Hematopoietic multipotent progenitor cell treated with erythropoietin and hydrocortisone succinate and interleukin-3 and kit ligand, for 17 days (in vitro differentiated cells): ENCODE data around the gene KRT12.

Experiments used
- DNase-seq: peaks from one replicate; pipeline ENCODE4 v3.0.0-alpha.2; 2015; ENCODE audit warnings: low spot score

The KRT12 gene

DNA sequence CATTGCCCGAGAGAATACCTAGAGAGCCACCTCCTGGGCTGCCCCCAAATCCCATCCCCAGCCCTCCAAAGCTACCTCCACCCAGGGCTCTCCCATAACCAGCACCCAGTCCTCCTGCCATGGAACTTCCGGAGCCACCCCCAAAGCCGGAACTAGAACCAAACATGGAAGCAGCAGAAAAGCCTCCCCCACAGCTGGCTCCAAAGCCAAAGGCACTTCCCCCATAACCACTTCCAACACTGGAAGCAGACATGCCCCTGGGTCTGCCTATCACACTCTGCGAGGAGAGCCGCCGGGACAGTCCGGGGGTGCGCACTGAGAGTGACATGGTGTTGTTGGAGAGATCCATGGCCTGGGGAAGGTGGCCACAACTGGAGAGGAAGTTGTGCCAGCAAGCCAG, at the start of gene KRT12:
Gene KRT12, minus strand, starts transcription at position 386 of the 400 bp plus-strand sequence. Its CDS starts 37 bp downstream, at position 349.
- DNase-seq = no peak

DNA sequence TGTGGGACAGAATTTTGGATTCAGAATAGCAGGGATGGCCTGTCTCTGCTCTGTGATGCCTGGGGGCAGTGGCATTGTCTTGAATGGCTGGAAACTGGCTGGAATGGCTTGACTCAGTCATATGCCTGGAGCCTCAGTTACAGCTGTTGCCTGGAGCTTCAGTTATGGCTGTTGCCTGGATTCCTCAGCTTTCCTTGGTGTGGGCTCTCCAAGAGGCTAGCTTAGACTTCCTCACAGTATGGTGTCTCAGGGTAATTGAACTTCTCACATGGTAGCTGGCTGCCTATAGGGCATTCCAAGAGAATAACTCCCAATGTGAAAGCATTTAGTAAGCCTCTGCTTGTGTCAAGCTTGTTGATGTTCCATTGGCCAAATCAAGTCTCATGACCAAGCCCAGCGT, 49.3 kb upstream of the KRT12 start:
- no peak for DNase-seq

DNA sequence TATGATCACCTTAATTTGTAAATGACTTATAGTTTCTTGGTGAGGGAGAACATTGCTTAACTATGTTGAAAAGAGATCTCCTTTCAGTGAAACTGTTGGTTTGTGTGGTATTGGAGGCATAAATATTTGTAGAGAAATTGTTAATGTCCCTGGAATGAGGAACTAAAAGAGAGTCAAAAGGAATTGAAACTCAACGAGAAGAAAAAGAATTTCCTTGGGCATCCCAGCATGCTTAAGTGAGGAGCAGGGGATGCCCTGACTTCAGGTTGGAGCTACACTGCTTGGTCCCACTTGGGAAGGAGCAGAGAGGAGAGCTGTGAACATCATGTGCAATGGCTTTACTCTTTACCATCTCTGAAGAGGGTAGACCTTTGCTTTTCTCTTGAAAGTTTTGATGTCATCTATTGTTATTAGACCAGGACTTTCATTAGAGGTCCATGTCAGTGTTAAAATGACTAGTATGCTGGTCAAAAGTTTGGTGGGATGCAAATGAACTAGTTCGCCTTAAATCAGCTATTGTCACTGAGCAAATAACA, 48.8 kb upstream of the KRT12 start:
- no peak for DNase-seq

DNA sequence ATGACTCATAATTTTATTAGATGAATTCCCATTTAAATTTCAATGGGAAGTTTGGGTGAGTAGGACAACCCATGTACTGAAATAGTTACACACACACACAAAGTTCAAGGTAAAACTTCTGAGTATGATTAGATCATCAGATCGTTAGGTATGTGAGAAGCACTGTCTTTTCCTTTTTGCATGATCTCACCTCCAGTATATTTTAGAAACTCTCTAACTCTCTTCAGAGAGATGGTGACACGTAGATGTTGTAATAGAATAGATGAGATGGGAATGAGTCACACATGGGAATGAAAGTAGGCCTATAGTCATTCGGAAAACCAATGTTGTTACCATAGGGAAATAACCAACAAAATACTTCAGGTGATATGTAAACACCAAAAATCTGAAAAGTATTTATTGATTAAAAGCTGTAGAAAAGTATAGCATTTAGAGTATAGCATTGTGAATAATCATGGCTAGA, 48.2 kb upstream of the KRT12 start:
- no peak for DNase-seq

DNA sequence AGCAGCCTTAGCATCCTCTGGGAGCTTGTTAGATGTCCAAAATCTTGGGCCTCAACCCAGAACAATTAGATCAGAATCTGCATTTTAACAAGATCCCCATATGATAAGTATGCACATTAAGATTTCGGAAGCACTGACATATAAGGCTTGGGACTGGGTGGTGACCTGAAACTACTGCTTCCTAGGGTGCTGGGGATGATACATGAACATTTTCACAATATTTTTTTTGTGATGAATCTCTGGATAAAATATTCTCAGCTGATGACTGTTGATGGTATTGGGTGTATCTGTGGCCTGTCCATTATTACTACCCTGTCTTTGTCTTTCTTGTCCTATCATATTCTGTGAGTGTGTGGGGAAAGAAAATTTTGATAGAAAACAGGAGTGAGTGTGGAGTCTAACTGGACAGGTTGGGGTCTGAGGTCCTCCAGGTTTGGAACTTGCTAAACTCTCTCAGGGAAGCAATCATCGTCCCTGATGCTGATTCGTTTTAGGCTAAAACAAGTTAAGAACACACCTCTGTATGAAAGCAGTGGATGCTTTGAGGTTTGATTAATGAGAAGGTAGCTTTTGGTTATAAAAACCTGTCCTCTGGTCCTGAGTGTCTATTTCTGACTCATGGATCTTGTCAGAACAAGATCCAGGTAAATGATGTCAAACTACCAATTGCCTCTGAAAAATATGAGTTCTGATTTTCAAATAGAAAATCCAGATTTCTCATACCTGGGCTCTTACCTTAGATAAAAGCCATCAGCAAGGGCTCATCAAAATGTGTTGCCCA, 47.2 kb upstream of the KRT12 start:
- DNase-seq = no peak

DNA sequence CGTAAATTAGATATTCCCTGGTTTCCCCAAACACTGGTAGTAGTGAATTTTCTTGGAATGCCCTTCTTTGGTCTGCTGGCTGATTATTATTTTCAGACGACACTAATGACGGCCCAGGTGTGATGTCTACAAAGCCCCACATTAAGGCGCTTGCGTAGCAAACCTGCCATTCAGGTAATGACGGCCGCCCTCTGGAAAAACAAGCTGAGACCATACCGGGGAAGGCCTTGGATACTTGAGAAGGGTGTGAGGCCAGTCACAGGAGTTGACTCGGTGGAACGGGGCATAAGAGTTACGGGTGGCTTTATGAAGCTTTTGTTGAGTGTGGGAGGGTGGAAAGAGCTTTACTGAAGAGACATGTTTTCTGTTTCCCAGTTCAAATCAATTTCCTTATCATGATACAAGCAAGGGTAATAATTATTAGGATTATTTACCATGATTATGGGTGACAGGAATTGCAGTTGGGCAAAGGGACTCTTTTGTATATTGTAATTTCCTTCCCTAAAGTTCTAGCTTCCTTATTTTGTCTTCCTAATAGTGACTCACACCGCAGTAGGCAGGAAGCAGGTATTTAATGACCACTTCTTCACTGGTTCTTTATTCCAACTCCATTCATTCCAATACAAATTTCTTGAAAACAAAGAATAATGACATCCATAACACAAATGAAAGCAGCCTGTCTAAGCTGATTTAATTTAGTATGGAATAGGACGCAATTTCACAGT, 45.6 kb upstream of the KRT12 start:
- no peak for DNase-seq

DNA sequence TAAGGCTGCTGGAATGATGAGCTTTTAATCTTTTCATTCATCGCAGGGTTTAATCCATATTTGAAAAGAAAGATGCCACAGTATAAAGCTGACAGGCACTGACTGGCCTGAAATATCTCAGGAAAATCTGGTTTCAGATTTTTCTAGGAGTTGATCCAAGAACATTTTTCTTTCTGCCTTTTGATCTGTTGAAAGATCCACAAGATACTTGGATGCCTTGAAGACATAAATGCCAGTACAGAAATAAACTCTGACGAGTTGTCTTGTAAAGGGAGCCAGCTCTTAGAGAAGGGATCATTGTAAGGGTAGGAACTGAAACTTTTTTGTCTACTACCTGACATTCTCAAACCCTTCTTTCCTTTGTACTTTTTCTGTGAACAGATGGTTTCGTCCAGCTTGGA, 43.4 kb upstream of the KRT12 start:
- DNase-seq = no peak

DNA sequence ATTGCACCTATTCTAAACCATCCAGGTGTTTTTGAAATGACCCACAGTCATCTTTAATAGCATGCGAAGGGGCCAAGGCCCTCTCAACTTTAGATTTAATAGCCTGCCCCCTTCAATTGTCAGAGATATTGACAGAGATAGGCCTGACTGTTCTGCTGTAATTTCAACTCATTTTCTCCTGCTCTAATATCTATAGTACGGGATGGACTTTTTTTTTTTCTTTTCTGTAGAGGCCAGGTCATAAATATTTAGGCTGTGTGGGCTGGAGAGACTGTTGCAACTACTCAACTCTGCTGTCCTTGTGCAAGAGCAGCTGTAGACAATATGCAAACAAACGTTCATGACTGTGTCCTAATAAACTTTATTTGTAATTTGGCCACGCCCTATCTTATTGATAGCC, 42.7 kb upstream of the KRT12 start:
- DNase-seq = no peak

DNA sequence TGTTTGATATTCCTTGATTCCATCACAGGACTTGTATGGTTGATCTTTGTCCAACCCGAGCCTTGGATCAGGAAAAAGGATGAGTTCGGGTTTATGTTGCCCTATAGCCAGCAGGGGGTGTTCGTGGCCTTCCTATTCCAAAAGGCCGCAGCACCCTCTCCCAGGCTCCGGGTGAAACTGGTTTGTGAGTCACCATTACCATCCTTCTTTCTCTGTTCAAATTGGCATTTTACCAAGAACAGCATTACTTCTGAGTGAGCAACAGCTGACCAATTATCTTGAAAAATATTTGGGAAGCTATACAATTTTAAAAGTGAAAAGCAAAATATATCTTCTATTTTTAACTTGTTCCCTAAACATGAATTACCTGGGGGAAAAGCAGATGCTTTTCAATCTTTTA, 42.3 kb upstream of the KRT12 start:
- DNase-seq = peak; percentile 41

DNA sequence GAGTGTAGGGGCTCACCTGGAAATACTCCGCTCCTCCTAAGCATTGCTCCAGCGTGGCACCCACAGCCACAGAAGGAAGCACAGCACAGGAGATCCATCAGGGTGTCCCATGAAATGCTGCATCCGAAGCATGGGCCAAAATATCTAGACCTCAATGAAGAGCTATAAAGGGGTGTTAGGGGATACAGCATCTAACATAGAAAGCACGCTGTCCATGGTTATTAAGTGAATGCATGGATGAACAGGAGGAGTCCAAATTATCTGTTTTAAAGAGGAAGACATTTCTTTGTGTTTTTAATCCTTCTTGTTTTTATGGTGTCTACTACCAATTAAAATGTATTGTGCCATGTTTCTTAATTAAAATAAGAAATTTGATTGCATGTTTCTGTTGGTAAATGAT, 39.6 kb upstream of the KRT12 start:
- no peak for DNase-seq

DNA sequence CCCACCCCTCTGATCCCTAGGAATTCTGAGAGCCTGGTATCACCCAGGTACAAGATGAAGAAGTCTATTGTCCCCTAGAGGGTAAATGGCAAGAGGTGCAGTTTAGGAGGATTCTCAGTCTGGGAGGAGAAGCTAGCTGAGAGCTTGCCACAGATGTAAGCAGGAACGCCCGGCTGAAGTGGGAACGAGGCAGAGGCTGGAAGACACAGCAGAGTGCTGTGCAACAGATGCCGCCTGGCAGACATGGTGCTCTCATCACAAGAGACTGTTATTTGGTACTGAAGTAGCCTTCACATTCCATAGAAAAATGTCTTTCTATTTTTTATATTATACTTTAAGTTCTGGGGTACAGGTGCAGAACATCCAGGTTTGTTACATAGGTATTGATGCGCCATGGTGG, 38.3 kb upstream of the KRT12 start:
- no peak for DNase-seq

DNA sequence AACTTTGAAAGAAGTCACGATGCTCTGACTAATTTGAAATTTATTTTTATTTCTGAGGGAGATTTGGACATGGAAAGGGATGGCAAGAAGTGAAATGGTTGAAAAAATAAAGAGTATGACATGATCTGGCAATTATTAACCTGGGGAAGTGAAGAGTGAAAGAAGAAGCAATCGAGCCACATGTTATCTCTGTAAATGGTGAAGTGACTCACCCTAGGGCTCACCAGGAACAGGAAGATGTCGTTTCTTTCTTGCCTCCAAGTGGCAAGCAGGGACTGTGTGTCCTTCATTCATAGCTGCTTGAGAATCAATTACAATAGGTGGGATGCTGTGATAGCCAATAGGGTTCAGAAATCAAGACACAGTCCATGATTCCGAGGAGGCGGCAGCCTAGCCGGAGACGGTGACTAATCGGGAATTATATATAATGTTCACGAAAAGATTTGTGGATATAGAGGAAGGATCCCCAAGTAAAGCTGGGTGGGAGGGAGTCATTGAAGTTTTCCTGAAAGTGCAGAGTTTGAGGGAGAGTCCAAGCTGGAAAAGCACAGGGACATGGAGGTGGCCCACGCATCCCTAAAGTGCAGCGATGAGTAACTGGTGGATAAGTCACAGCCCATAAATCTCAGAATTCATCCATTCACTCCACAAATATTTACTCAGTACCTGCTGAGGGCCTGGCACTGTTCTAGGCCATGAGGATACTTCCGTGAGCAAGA, 36.3 kb upstream of the KRT12 start:
- DNase-seq = no peak

DNA sequence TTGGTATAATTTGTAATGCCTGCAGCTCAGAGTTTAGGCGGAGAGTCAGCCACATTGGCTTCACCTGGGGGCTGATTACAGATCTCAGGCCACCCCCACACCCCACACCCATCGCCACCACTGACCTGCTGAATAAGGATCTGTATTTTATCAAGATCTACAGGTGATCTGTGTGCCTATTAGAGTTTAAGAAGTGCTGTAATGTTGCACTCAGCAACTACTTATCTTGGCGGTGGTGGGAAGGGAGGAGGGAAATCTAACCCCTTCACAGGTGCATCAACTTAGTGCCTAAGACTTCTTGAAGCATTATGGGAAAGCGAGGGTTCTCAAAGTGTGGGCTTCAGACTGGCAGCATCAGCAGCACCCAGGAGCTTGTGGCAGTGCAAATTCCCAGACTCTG, 35.5 kb upstream of the KRT12 start:
- DNase-seq = no peak

DNA sequence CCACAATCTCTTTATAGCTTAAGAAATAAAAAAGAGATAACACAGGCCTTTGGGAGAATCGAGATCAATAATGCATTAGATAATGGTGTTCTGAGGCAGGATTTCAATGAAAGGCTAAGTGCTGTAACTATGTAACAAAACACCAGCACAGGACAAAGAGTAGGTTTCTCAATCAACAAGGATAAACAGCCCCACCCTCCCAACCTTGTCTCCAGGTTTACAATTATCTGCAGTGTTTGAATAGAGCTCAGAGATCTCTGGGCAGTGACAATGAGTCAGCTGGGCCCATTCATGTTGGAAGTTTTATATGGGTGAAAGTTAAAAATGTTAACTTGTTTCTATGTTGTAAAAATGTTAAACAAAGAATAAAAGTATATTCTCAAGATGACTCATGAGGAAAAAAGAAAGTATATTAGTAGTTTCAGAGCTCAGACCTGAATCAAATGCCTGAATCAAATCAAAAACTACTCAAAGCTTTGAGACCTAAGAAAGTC, 35.0 kb upstream of the KRT12 start:
- no peak for DNase-seq

DNA sequence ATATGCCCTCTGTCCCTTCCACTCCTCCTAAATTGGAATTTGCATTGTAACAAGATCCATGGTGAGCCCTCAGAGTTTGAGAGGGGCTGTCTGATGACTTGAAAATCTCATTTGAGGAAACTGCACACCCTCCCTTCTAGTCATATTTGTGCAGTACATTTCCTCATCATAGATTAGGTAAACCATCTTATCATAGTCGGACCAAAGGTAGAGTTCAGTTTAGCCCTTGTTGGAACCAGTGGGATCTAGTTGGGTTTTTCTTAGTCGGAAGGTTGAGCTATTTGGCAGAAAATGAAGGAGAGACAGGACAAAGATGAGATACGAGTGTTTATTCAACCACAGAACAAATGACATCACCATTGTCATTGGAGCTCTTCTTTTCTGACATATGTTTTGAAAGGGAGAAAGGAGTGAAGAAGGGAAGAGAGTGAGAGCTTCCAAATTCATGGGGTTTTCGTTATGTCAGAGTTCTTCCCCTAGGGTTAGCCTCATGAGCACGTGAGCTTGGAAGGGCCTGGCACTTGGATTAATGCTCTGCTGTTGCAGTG, 33.9 kb upstream of the KRT12 start:
- no peak for DNase-seq

DNA sequence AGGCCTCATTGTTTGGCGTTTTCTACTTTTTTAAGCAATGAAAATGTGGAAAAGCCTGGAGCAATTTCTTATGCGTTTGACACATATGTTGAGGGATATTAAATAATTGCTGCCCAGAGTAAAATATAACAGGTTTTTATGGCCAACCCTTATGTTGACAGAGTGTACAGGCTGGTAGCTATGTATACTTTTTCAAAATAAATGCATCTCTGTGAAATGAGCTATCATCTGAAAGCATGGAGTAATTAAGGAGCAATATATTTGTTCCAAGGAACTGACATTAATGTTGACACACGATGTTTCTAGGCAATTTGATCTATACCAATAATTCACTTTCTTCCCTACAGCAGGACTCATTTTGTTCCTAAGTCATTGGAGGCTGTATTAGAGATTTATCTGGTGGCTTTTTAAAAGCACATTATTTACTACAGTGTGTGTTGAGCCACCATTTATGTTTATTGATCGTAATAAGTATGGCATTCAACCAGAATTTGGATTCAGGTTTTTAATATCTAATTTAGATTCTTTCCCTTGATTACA, 30.0 kb upstream of the KRT12 start:
- no peak for DNase-seq

DNA sequence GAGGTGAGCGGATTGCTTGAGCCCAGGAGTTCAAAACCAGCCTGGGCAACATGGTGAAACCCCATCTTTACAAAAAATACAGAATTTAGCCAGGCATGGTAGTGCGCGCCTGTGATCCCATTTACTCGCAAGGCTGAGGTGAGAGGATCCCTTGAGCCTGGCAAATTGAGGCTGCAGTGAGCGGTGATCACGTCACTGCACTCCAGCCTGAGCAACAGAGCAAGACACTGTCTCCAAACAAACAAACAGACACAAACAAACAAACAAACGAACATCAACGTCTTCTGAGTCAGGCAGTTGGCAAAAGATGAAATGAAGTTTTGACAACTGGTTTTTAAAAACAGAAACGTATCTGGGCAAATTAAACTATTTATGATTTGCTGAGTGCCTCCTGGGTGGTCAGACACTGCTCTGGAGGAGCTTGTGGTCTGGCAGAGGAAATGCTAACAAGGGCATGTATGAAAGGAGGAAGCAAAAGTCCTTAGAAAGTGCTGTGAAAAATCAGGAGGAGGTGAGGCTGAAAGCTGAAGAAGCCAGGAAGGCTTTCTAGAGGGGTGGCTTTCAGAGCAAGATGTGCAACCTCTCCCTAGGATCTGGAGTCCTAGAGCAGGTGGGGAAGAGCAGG, 28.2 kb upstream of the KRT12 start:
- DNase-seq = no peak

DNA sequence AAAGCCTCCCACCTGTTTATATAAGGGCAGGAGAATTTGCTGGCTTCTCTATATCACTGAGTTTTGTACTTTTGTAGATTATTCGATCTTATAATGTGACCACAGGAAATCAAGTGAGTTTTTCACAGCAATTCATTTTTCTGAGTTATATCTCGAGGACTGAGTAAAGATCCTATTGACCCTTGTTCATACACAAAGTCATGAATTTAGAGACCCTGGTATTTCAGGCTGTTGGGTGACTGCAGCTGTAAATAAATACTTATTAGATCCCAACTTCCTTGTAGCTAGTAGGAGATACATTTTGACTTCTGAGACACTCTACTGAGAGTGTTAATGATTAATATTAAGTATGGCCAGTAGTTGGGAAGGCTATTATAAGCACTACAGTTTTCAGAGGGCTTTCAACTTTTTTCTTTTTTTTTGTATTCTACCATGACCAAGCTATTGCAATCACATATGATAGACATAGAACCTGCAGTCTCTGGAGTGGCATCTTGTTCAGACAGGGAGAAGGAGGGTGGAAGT, 21.2 kb upstream of the KRT12 start:
- DNase-seq = no peak

DNA sequence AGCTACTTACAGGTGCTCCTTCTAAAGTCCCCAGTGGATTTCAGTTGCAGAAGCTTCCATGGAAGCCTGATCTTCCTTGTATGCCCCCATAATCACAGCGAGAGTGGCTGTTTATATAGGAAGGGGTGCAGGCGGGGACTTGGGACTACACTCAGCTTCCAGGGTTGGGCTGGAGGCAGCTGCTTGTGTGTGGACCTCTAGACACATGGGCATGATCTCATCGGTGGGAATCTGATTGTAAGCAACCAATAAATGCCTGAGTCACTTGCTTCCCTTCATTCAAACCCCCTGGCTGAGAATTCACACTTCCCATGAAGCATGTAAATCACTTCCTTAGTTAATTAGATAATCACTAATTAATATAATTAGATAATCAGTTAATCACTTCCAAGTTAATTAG, 19.1 kb upstream of the KRT12 start:
- DNase-seq = no peak

DNA sequence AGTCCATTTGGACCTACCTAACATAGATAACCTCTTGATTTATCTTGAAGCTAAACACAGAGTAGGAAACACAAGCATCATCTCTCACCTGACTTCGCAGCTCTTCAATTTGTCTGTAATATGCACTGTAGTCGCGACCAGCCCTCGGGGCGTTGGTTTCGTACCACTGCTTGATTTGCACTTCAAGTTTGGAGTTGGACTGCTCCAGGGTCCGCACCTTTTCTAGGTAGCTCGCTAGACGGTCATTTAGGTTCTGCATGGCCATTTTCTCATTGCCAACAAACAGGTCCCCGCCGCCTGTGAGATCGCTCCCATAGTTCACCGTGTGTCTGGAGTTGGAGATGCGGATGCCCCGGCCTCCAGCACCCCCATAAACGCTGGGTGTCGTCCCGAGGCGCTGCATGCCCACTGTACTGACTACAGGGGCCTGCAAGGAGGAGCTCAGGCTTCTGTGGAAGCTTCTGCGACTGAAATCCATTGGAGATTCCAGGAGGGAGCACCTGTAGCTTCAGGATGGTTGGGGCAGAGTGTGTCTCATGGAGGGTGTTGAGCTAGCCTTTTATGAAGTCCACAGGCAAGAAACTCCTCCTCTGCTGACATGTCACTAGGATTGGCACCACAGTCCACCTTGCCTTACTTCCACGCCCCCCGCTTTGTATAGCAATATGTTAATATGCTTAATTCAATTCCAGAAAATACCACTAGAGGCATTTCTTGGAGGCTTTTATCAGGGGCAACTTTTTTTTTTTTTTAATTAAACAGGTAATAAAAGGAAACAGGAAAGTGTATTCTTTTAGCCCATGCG, 17.9 kb upstream of the KRT12 start, which contains the start of gene KRT20:
Gene KRT20, minus strand, starts transcription at position 535 of the 805 bp plus-strand sequence. Its CDS starts 57 bp downstream, at position 478.
- DNase-seq = no peak
